HG03280 (cell line): ENCODE data around the gene LIX1L.
A peak's percentile ranks its signal among the peaks of the same experiment; 100 is the strongest.

ENCODE experiments used
- ATAC-seq: cut with Tn5 transposase; IDR thresholded peaks from one replicate; pipeline ENCODE4 v1.9.1; 2021; ENCODE audit warnings: mild to moderate bottlenecking, moderate library complexity; ENCODE audit not compliant: unreplicated experiment

Gene LIX1L

DNA sequence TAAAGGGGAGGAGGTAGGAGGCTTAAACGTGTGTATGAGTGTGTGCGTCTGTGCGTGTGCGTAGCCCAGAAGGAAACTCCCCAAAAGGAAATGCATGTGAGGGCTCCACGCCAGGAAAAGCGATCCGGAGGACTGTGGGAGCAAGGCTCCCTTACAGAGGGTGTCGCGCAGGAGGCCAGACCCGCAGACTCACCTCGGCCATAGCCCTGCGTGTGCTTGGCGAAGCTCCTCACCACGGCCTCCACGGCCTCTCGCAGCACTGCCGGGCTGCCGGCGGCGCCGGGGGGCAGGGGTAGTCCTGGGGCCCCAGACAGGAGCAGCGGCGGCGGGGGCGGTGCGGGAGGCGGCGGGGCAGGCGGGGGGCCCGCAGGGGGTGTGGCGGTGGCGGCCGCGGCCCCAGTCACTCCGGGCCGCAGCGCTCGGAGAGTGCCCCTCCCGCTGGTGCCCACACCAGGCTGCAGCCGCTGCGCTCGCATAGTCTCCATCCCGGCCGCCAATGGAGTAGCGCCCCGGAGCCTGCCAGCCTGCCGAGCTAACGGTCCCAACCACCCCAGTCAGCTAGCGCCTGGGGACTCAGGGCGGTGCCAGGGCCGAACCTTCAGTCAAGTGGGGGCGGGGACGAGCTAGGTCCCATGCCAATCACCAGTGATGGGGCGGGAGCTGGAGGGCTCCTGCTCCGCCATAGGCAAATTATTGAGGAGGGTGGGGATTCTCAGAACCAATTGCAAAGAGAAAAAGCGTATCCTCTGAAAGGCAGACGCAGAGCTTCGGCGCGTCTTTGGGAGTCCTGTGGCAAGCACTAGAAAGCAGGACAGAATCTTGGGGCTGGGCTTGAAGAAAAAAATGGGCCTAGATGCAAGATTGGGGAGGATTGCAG, at the start of gene LIX1L:
TSS of gene LIX1L (minus strand) at position 575 of the 877 bp plus-strand sequence. CDS start at position 485, 90 bp downstream.
- peak; percentile 91 for ATAC-seq

DNA sequence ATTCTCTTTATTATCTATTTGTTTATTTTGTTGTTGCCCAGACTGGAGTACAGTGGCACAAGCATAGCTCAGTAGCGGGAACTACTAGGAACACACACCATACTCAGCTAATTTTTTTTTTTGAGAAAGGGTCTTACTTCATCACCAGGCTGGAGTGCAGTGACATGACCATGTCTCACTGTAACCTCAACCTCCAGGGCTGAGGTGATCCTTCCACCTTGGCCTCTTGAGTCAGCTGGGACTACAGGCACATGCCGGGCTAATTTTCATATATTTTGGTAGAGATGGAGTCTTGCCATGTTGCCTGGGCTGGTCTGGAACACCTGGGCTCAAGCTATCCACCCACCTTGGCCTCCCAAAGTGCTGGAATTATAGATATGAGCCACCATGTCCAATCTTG, 43.9 kb upstream of the LIX1L start:
- no peak for ATAC-seq

DNA sequence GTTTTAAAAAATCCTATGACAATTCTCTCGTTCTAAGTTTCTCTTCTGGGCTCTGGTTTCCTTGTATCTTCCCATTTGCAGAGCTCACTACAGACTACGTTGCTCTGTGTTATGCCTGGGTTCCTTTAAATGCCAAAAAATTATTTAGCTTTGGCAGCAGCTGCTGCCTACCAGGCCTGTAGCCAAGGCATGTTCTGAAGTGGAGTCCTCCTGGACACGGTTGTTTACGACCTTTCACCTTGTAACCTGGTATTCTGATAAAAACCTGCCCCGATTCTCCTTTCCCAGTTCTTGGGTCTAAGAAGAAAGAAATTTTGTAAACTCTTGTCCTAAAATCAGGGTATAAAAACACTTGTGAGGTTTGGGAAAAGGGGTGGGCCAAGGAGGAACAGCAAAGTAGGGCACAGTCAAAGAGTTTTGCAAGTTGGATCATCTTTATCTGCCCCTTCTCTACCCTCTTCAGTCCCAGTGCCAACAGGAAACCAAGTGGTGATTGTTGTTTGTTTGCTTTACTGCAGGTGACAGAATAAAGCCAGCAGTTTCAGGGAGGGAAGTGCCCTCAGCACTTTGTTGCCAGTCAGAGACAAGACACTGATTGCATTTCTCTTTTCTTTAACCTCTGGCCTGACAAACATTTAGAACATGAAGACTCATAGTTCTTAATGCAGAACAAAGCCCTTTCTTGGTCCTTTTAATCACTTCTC, 41.7 kb upstream of the LIX1L start:
- no peak for ATAC-seq

DNA sequence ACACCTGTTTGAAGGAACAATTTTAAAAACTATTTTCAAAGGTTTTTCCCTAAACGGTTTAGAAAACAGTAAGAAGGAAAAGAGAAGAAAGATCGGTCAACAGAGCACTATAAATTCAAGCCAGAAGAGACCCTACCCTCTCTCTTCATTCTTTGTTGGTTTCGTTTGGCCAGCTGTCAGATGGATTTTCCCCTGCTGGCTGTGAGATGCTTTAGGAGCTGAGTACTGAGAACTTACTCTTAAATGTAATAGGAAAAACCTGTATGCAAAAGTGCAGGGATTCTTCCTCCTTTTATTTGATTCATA, 39.9 kb upstream of the LIX1L start:
- ATAC-seq = no peak

DNA sequence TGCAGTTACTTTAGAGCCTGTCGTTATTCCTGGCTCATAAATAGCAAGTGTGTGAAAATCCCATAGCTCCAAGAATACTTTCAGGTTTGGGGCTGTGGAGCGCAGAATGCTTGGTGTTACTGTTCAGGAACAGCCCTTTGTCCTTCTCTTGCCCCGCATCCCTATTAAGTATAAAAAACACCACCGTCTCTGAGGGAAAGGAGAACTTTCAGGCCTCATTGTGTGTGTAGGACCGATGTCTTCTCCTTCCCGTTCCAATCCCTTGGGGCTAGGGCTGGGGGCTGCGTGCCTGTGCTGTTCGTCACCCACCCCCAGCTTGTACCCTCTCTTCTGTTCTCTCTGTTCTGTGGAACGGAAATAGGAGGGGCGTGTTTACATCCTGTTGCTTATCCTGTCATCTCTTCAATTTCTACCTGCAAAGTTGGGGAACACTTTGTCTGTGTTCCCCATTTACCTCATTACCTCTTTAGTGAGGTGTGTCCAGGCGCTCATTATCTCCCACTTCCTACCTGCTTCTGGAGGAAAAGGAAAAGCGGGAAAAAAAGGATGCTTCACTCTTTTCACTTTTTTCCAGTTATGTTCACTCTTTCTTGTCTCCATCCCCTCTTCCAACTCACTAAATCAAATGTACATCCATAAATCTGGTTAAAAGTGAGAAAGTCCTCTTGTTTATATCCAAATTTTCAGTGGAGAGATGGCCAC, 39.4 kb upstream of the LIX1L start:
- peak; percentile 29 for ATAC-seq

DNA sequence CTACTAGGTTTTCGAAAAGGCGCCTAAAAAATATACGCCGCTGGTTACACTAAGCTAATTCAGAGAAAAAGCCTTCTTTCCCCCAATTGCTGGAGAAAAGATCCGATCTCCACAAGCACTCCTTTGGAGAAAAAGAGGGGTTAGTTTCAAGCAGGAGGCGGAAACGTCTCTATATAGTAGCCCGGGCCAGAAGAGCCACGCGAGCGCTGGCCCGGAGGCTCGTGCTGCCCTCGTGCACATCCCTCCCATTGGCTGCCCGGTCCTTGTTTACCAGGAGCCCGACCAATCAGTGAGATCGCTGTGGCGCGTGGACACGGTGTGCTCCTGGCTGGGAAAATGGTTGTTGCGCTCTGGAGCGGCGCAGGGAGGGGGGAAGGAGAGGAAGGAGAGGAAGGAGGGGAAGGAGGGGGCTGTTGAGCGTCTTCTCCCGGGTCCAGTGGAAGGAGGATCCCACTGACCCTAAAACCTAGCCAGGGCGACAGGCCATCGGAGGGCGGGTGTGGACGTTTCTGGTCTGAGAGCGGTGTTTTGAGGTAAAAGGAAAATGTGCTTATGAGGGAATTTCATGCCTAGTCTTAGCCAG, 38.7 kb upstream of the LIX1L start, which contains the start of gene TXNIP:
TSS of gene TXNIP (minus strand) at position 147 of the 583 bp plus-strand sequence. CDS start 313 bp downstream, outside the sequence.
- ATAC-seq = peak; percentile 94

DNA sequence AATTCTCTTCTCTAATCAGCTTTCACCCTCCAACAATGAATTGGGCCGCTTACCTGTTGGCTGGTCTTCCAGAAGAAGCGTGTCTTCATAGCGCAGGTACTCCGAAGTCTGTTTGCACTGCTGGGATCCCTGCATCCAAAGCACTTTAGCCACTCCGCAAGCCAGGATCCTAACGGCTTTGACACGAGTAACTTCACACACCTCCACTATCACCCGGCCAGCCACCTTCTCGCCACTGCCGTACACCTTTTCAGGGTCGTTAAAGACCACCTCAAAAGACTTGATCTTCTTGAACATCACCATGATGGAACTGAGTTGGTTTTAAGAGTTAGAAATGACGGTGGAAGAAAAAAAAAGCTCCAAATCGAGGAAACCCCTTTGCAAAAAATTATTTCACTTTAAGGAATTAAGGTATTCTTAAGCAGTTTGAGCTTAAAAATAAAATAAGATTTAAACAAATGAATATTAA, 38.2 kb upstream of the LIX1L start:
- ATAC-seq = no peak

DNA sequence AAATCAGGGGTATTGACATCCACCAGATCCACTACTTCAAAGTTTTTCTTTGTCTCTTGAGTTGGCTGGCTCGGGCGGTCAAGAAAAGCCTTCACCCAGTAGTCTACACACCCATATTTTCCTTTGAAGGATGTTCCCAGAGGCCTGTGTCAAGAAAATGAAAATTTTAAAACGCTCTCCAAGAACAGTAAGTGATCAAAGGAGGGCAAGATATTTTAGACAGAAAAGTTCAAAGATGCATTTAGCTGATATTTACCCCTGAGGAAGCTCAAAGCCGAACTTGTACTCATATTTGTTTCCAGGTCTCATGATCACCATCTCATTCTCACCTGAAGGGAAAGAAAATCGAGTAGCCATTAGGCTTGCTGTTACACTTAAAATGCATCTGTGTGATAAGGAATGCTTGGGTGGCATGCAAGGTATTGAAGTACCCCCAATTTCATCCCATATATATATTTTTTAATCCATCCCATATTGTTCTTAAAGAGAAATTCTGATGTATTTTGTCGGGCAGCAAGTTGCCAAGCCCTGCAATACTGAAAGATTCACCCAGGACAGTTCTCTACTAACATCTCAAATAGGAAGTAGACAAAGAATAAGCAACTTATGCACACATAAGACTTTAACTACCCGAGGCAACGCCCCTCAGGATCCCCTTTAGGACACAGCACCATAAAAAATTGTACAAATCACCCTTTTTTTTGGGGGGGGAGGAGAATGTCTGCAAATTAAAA, 37.5 kb upstream of the LIX1L start:
- ATAC-seq = no peak

DNA sequence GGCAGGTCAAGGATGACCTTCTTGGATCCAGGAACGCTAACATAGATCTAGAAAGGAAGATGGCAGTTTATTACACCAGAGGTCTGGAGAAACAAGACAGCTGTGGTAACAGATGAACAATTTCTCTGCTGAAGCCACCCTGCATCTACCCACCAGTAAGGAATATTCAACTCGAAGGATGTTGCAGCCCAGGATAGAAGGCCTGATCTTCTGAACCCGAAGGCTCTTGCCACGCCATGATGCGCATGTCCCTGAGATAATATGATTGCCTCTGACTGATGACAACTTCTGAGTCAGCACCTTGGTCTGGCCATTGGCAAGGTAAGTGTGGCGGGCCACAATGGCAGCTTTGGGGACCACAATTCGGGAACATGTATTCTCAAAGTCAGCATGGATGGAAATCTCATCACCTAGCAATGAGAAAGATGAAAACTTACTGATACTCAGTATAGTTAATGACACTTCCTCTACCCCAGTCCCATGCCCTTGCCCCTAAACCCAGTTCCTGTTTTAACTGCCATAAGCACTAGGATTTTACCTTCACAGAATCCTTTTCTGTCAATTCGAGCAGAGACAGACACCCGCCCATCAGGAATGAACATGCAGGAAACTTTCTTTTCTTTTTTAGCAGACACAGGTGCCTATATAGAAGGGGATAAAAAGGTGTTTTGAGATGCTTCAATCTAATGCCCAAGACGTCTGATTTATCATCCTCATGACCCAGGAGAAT, 36.7 kb upstream of the LIX1L start:
- ATAC-seq = no peak

DNA sequence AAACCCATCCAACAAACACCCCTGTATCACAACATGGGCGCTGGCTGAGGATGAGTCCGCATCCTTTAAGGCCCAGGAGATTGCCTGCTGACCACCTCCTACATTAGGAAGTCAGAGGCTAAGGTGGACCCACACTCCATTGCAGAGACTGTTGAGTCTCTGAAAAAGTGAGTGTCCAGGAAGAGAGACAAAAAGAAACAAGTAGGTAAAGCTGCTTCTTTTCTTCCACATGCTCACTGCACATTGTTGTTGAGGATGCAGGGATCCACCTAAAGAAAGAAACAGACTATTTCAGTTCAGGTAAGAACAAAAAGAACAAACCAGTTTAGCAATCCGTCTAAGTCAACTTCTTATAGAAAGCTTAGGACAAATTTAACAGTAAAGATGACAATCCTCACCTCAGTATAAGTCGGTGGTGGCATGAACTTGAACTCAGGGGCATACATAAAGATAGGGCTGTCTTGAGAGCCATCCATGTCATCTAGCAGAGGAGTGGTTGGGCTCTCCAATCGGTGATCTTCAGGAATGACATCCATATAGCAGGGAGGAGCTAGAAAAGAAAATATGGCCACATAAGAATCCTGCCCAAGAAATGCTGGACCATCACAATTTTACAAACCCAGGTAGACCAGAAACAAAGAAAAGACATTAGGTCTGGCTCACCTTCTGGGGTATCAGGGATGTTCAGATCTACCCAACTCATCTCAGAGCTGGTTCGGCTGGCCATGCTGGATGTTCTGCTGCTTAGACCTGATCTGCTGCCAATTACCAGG, 36.0 kb upstream of the LIX1L start:
- ATAC-seq = no peak

DNA sequence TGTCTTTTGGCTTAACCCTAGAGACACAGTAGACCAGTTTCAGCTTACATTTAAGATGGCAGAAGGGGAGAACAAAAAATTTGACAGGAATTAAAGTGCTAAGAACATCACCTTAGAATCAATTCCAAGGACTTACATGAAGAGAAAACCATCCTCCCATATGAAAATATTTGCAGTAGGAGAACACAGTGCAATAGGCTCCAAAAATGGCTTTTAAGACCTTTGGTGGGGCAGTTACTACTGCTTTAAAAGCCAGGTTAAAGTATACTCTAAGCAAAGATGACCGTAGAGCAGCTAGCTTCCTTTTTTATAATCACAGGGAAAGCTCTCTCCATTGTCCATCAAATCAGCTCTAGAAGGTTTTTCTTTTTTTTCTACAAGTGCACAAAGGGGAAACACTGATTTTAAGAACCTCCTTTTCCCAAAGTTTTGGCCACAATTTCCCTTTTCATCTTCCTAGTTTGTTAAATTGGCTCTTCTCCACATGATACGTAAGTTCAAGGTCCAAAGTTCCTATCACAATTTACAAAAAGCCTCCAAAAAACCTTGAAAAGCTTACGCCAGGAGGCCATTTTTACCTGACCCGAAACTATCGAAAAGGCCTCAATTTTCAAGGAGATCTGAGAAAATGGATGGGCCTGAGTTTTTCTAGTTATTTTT, 35.3 kb upstream of the LIX1L start:
- no peak for ATAC-seq

DNA sequence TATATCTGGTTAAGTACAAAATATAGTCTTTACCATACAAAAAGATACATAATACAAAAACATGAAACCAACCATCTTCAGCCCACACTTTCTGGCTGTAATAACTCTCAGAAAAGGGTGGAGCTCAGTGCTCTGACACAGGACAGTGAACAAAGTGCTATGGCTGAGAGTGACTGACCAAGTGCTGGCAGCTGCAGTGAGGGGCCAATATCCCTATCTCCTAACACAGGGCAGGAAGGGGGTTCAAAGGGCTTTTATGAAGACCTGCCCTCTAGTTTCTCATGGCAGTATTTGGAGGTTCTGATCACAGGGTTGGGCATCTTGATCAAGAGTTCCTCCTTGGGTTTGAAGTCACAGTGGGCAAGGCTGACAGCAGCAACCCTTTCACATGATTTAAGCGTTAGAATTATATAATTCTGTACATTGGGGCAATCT, 34.7 kb upstream of the LIX1L start:
- ATAC-seq = no peak

DNA sequence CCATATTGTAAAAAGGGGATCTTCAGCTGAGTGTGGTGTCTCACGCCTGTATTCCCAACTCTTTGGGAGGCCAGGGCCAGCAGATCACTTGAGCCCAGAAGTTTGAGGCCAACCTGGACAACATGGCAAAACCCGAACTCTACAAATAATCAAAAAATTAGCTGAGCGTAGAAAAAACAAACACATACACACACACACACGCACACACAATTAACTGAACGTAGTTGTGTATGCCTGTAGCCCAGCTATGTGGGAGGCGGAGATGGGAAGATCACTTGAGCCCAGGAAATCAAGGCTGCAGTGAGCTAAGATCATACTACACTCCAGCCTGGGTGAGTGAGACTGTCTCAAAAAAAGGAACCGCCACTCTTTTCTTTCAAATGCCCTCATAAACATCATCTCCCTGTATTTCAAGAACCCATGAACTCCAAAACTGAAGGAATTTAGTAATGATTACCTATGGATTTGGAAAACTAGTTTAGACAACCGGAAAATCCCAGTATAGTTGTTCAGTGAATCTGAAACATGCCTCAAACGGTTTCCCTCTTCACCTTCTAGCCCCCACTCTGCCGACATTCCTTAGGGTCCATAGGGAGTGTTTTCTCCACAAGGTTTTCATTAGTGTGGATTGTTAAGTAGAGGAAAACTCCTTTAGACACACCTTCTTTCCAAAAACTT, 34.1 kb upstream of the LIX1L start:
- ATAC-seq = no peak

DNA sequence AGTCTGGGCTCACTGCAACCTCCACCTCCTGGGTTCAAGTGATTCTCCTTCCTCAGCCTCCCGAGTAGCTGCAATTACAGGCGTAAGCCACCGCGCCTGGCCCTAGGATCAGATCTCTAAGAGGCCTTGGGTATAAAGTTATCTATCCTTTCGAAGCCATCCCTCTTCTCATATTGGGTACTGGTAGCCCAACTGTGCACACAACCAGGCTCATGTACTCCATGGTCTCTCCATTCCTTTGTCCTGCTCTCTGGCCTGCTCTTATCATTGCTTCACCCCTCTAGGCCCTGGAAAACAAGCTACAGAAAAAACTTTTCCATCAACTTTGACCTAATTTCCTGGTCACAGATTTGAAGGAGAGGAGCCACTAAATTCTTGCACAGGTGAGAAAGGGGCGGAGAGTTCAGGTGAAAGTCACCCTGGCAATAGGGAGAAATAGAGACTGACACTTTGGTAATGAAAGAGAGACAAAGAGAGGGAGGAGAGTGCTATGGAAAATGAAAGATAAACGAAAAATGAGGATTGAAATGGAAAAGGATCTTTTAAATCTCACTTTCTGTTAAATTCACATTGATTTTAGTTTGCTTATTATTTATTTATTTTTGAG, 32.5 kb upstream of the LIX1L start:
- no peak for ATAC-seq

DNA sequence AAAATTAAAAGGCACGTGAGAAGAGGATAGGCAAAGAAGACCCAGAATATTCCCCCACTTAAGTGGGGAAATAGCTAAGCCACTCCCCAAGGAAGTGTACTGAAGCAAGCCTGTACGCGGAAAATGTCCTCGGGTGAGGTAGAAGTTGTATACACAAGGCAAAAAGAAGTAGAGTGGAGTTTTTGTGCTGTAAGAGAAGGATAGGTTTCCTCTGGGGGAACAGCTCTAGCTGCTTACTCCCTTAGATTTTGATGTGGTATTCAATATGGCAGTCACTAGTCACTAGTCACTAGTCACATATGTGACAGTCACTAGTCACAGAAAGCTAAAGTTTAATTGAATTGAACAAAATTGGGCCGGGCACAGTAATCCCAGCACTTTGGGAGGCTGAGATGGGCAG, 31.0 kb upstream of the LIX1L start:
- ATAC-seq = no peak

DNA sequence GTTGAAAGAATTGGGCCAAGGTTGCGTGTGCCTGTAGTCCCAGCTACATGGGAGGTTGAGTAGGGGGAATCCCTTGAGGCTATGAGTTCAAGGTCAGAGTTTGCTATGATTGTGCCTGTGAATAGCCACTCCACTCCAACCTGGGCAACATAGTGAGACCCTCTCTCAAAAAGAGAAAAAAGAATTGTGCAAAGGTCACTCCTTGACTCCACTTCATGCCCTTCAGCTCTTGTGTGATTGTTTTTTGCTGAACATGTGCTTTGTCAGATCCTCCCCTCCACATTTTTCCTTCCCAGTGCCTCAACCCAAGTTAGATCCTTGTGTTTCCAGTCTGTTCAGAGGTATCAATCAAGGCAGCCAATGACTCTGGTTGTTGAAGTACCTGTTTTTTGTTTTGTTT, 30.1 kb upstream of the LIX1L start:
- no peak for ATAC-seq

DNA sequence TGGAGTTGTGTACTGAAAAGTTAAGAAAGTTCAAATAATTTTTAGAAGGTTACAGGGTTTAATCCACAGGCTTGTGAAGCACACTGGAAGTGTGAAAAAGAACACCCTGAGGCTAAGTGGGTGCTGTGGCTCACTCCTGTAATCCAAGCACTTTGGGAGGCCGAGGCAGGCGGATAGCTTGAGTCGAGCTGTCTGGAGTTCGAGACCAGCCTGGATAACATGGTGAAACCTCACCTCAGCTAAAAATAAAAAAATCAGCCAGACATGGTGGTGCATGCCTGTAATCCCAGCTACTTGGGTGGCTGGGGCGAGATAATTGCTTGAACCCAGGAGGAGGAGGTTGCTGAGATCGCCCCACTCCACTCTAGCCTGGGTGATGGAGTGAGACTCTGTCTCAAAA, 28.7 kb upstream of the LIX1L start:
- no peak for ATAC-seq
